ENCODE data around the gene TNFRSF13B.

DNA sequence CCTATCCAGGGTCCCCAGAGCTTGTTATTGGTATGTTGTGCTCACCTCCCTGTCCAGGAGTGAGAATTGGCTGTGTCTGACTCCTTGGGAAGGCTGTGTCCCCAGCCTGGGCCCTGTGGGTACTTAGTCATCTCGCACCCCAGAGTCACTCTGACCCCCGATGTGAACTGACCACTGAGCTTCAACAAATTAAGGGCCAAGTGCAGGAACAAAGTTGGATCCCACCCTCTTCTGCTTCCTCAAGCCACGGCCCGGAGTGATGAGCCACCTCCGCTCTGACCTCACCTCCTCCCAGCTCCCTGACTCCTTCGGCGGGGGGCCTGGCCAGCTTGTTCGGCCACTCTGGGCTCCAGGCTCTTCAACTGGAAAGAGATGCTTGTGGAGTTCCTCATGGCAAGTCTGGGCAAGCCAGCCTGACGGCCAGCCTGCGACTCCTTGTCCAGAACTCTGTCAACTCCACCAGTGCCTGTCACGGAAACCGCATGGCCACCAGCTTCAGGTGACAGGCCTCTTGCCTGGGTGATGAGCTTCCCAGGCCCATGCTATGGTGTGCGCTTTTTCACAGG is 48.1 kb upstream of the TNFRSF13B start:
- TF ChIP-seq, protein P1, sequence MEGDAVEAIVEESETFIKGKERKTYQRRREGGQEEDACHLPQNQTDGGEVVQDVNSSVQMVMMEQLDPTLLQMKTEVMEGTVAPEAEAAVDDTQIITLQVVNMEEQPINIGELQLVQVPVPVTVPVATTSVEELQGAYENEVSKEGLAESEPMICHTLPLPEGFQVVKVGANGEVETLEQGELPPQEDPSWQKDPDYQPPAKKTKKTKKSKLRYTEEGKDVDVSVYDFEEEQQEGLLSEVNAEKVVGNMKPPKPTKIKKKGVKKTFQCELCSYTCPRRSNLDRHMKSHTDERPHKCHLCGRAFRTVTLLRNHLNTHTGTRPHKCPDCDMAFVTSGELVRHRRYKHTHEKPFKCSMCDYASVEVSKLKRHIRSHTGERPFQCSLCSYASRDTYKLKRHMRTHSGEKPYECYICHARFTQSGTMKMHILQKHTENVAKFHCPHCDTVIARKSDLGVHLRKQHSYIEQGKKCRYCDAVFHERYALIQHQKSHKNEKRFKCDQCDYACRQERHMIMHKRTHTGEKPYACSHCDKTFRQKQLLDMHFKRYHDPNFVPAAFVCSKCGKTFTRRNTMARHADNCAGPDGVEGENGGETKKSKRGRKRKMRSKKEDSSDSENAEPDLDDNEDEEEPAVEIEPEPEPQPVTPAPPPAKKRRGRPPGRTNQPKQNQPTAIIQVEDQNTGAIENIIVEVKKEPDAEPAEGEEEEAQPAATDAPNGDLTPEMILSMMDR (IDR thresholded peaks at IDR 0.05; ENCODE audit: borderline replicate concordance, extremely low read depth, low read length, poor library complexity, severe bottlenecking) = no peak
- no peak for TF ChIP-seq EZH2 (IDR thresholded peaks at IDR 0.05; ENCODE audit: borderline replicate concordance, low read depth, low read length, severe bottlenecking)

Data from DND-41 (cell line).